ENCODE results near the gene MMGT1. TPM values are rescaled to one million over a fixed set of nuclear protein-coding genes. Genes with fewer than 3 reads are reported as not detected.
A peak's percentile ranks its signal among the peaks of the same experiment; 100 is the strongest.

The MMGT1 gene
- total RNA-seq, 4 donors from 2014 or later: 31.2 to 43.7 (median 37.4) TPM

- Histone ChIP-seq H3K4me3 (replicated peaks in 1 of 3) (no peak overlapping the region), H3K4me1 (no peaks in the 10 kb centered on the region), H3K27ac (no peak overlapping the region), H3K9me3 (no peaks in the 10 kb centered on the region), H3K36me3 (no peaks in the 10 kb centered on the region), H3K27me3 (no peaks in the 10 kb centered on the region)
- WGBS, 2 donors: 37 to 52% methylated on average over 2 of the region's 2 CpGs
- TF ChIP-seq POLR2A (IDR thresholded peaks at IDR 0.05) (no peak), CTCF (IDR thresholded peaks at IDR 0.05) (no peak)
- DNase-seq: peak in 1 of 2 donors; percentile 5
- intact Hi-C loops (cut with DNase I): no loop called here
Measured at GRCh38 chrX:135984256-135984655, 10.5 kb upstream of the MMGT1 start.

GRCh38 chrX:135982860-135983259 is 9.1 kb upstream of the MMGT1 start:
- TF ChIP-seq CTCF (IDR thresholded peaks at IDR 0.05) (no peak), POLR2A (IDR thresholded peaks at IDR 0.05) (no peak)
- DNase-seq: no peak
- WGBS, 2 donors: 67 to 73% methylated on average over 1 of the region's 1 CpG
- H3K36me3 ChIP-seq: no peaks in the 10 kb centered on the region
- no peaks in the 10 kb centered on the region for H3K27me3 ChIP-seq
- no peak overlapping the region for H3K27ac ChIP-seq
- intact Hi-C loops (cut with DNase I): no loop called here
- no peak overlapping the region for H3K4me3 ChIP-seq (replicated peaks in 1 of 3)
- H3K9me3 ChIP-seq: no peaks in the 10 kb centered on the region
- no peaks in the 10 kb centered on the region for H3K4me1 ChIP-seq

- no peaks in the 10 kb centered on the region for H3K9me3 ChIP-seq
- no peak for DNase-seq
- intact Hi-C loops (cut with DNase I): no loop called here
- H3K4me1 ChIP-seq: no peaks in the 10 kb centered on the region
- no peaks in the 10 kb centered on the region for H3K36me3 ChIP-seq
- H3K27me3 ChIP-seq: no peaks in the 10 kb centered on the region
- H3K4me3 ChIP-seq (replicated peaks in 1 of 3): no peak overlapping the region
- no peak overlapping the region for H3K27ac ChIP-seq
- TF ChIP-seq POLR2A (IDR thresholded peaks at IDR 0.05): no peak
- TF ChIP-seq CTCF (IDR thresholded peaks at IDR 0.05): no peak
Measured at GRCh38 chrX:135981668-135982067, 7.9 kb upstream of the MMGT1 start.

GRCh38 chrX:135981010-135981409 is 7.2 kb upstream of the MMGT1 start:
- no peak overlapping the region for H3K4me3 ChIP-seq (replicated peaks in 1 of 3)
- no peaks in the 10 kb centered on the region for H3K9me3 ChIP-seq
- intact Hi-C loops (cut with DNase I): no loop called here
- H3K36me3 ChIP-seq: no peaks in the 10 kb centered on the region
- no peak for DNase-seq
- no peak overlapping the region for H3K27ac ChIP-seq
- no peak for TF ChIP-seq POLR2A (IDR thresholded peaks at IDR 0.05)
- TF ChIP-seq CTCF (IDR thresholded peaks at IDR 0.05): no peak
- H3K4me1 ChIP-seq: no peaks in the 10 kb centered on the region
- H3K27me3 ChIP-seq: no peaks in the 10 kb centered on the region
- WGBS, 2 donors: 80 to 88% methylated on average over 5 of the region's 5 CpGs

GRCh38 chrX:135977611-135978010 is 3.8 kb upstream of the MMGT1 start:
- no peak overlapping the region for H3K27ac ChIP-seq
- H3K36me3 ChIP-seq: no peaks in the 10 kb centered on the region
- H3K9me3 ChIP-seq: no peaks in the 10 kb centered on the region
- H3K27me3 ChIP-seq: no peaks in the 10 kb centered on the region
- 87 to 93% methylated on average over 4 of the region's 4 CpGs for WGBS, 2 donors
- H3K4me3 ChIP-seq (replicated peaks in 1 of 3): no peak overlapping the region
- no peak for DNase-seq
- peaks cover 0 to 2% of the 10 kb centered on the region in 2 donors for H3K4me1 ChIP-seq
- no peak for TF ChIP-seq POLR2A (IDR thresholded peaks at IDR 0.05)
- no peak for TF ChIP-seq CTCF (IDR thresholded peaks at IDR 0.05)
- intact Hi-C loops (cut with DNase I): no loop called here

Data from thyroid gland (tissue), 4 donors.